ENCODE measurements around the gene RTL10. TPM values are rescaled to one million over a fixed set of nuclear protein-coding genes. Genes with fewer than 3 reads are reported as not detected.

The RTL10 gene
- total and polyA plus RNA-seq, 2 of the 8 experiments (the other 6 are each of a cell fraction or from before 2014, with no cell fraction given): 11.5 to 18.8 TPM

- no peak for TF ChIP-seq ATF3 (IDR thresholded peaks at IDR 0.05; ENCODE audit: insufficient read depth, low read depth, low read length)
These were observed 42.1 kb upstream of the RTL10 start (continued) for GRCh38 chr22:19896665-19897355.
